Measurements from ENCODE around the gene NT5DC4. TPM values are rescaled to one million over a fixed set of nuclear protein-coding genes. Genes with fewer than 3 reads are reported as not detected.

The NT5DC4 gene
- total RNA-seq, 1 donor from 2014 or later = not detected

DNA sequence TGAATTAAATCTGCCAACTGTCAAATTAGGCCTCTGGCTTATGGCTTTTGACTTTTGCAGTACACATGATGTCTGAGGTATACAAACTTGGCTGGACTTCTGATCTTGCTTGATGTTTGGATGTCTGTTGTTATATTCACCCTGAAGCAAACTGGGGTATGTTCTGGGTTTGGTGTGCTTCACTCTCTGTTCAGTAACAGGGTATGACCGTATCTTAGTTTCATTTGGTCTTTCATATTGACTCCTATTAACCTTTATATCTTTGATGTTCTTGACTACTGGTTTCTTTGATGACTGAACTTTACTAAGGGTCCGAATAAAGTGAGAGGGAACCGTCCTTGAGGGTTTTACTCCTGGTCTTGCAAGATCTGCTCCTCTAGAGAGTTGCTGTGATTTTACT lies 35.4 kb downstream of the NT5DC4 start:
- no peaks in the 10 kb centered on the region for H3K9me3 Mint-ChIP-seq
- no peaks in the 10 kb centered on the region for H3K4me1 Mint-ChIP-seq
- TF ChIP-seq, protein P1, sequence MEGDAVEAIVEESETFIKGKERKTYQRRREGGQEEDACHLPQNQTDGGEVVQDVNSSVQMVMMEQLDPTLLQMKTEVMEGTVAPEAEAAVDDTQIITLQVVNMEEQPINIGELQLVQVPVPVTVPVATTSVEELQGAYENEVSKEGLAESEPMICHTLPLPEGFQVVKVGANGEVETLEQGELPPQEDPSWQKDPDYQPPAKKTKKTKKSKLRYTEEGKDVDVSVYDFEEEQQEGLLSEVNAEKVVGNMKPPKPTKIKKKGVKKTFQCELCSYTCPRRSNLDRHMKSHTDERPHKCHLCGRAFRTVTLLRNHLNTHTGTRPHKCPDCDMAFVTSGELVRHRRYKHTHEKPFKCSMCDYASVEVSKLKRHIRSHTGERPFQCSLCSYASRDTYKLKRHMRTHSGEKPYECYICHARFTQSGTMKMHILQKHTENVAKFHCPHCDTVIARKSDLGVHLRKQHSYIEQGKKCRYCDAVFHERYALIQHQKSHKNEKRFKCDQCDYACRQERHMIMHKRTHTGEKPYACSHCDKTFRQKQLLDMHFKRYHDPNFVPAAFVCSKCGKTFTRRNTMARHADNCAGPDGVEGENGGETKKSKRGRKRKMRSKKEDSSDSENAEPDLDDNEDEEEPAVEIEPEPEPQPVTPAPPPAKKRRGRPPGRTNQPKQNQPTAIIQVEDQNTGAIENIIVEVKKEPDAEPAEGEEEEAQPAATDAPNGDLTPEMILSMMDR (conservative IDR thresholded peaks at IDR 0.05) = no peak
- no peak for DNase-seq (ENCODE audit: low read depth, low spot score)
- H3K4me3 Mint-ChIP-seq = no peak overlapping the region
- H3K27me3 Mint-ChIP-seq (ENCODE audit: low read depth) = no peaks in the 10 kb centered on the region
- no peak overlapping the region for H3K27ac Mint-ChIP-seq (ENCODE audit: unreplicated experiment)
- H3K36me3 Mint-ChIP-seq (ENCODE audit: low read depth) = peaks cover 21% of the 10 kb centered on the region

DNA sequence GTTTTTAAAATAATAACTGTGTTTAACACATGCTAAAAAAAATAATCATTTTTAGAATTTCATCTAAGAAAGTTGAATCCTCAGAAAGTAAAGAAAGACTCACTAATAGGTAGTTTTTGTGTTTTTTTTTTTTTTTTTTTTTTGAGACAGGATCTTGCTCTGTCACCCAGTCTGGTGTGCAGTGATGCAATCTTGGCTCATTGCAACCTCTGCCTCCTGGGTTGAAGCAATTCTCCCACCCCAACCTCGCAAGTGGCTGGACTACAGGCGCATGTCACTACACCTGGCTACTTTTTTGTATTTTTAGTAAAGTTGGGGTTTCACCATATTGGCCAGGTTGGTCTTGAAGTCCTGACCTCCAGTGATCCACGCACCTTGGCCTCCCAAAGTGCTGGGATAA lies 36.4 kb downstream of the NT5DC4 start:
- Mint-ChIP-seq H3K27me3 (ENCODE audit: low read depth) (no peaks in the 10 kb centered on the region), H3K4me1 (peaks cover 3% of the 10 kb centered on the region), H3K4me3 (no peak overlapping the region), H3K36me3 (ENCODE audit: low read depth) (peaks cover 21% of the 10 kb centered on the region), H3K9me3 (no peaks in the 10 kb centered on the region), H3K27ac (ENCODE audit: unreplicated experiment) (no peak overlapping the region)
- TF ChIP-seq, protein P1 (conservative IDR thresholded peaks at IDR 0.05) = no peak
- DNase-seq (ENCODE audit: low read depth, low spot score) = no peak

DNA sequence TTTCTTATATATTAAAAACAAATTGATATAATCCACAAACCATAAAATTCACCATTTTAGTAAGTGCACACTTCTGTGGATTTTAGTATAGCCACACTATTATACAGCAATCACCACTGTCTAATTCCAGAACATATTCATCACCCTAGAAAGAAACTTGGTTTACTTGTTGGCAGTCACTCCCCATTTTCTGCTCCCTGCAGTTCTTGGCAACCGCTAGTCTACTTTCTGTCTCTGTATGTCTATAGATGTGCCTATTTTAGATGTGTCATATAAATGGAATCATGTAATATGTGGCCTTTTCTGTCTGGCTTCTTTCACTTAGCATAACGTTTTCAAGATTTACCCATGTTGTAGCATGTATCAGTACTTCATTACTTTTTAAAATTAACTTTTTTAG lies 37.9 kb downstream of the NT5DC4 start:
- Mint-ChIP-seq H3K9me3 (no peaks in the 10 kb centered on the region), H3K27me3 (ENCODE audit: low read depth) (no peaks in the 10 kb centered on the region), H3K4me3 (no peak overlapping the region), H3K4me1 (peaks cover 18% of the 10 kb centered on the region), H3K36me3 (ENCODE audit: low read depth) (peaks cover 20% of the 10 kb centered on the region), H3K27ac (ENCODE audit: unreplicated experiment) (no peak overlapping the region)
- DNase-seq (ENCODE audit: low read depth, low spot score) = no peak
- TF ChIP-seq, protein P1 (conservative IDR thresholded peaks at IDR 0.05) = no peak

DNA sequence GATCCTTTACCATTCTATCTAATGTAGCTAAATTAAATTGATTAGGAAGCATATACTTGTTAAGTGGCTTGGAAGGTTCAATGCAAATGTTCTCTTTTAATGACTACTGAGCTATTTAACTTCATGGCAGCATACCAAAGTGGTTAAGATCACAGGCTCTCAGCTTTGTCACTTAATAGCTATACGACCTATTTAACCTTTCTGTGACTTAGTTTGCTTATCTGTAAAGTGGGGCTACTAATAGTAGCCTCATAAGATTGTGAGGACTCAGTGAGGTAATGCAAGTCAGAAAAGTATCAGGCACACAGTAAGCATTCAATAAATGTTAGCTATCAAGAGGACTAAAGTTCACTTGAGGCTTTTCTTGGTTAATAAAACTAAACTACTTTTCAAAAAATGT lies 39.3 kb downstream of the NT5DC4 start:
- DNase-seq (ENCODE audit: low read depth, low spot score) = no peak
- Mint-ChIP-seq H3K9me3 (no peaks in the 10 kb centered on the region), H3K36me3 (ENCODE audit: low read depth) (peaks cover 8% of the 10 kb centered on the region), H3K4me1 (peaks cover 25% of the 10 kb centered on the region), H3K27me3 (ENCODE audit: low read depth) (no peaks in the 10 kb centered on the region), H3K4me3 (no peak overlapping the region), H3K27ac (ENCODE audit: unreplicated experiment) (no peak overlapping the region)
- TF ChIP-seq, protein P1 (conservative IDR thresholded peaks at IDR 0.05) = no peak

DNA sequence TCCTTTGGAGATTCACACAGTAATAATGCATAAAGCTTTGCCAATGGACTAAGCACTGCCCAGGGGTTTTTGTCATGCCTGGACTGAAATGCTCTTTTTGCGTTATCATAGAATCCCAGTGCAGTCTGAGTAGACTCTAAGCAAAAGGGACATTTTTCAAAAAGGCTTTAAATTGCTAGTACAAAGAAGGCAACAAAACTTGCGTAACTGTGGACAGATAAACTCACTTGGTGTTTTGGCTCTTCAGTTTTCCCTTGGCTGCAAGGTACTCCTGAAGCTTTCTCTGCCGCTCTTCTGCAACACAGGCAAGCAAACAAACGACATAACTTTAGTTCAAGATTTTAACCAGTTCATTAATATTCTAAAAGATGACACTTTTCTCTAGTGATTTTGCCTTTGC lies 41.5 kb downstream of the NT5DC4 start:
- no peaks in the 10 kb centered on the region for H3K27me3 Mint-ChIP-seq (ENCODE audit: low read depth)
- H3K4me3 Mint-ChIP-seq = peak overlapping the region; percentile 100
- TF ChIP-seq, protein P1 (conservative IDR thresholded peaks at IDR 0.05) = no peak
- peaks cover 2% of the 10 kb centered on the region for H3K36me3 Mint-ChIP-seq (ENCODE audit: low read depth)
- no peak overlapping the region for H3K27ac Mint-ChIP-seq (ENCODE audit: unreplicated experiment)
- H3K4me1 Mint-ChIP-seq = peaks cover 30% of the 10 kb centered on the region
- no peaks in the 10 kb centered on the region for H3K9me3 Mint-ChIP-seq
- no peak for DNase-seq (ENCODE audit: low read depth, low spot score)
